ENCODE measurements around the gene KCNQ4. TPM values are rescaled to one million over a fixed set of nuclear protein-coding genes. Genes with fewer than 3 reads are reported as not detected.

Gene KCNQ4
- polyA plus RNA-seq, 1 donor from 2014 or later = not detected

Other genes with a start within 250 kb of the KCNQ4 start
- 2.2 TPM for gene RIMS3, start 118.1 kb upstream of the KCNQ4 start, polyA plus RNA-seq
- 74.3 TPM for gene NFYC, start 92.1 kb upstream of the KCNQ4 start, polyA plus RNA-seq
- 1.7 TPM for gene CITED4, start 78.6 kb downstream of the KCNQ4 start, polyA plus RNA-seq
- 17.8 TPM for gene CTPS1, start 195.9 kb downstream of the KCNQ4 start, polyA plus RNA-seq
- gene SLFNL1, start 237.9 kb downstream of the KCNQ4 start, polyA plus RNA-seq = 0.20 TPM

Measured in IgD-negative memory B cell (primary cell).